WTC11 (cell line): ENCODE measurements around the gene TIGD1.
"Not testable (repeated sequence)": the region's sequence is repeated elsewhere in the genome, so short reads cannot be mapped to it uniquely, and the experiment has no call there.

Experiments used
- ERG ChIP-seq: fragments of 250-450 bp; sonication (Bioruptor Pico); IDR thresholded peaks from 2 replicates; pipeline ENCODE4 v1.8.0; 2021; ENCODE audit warnings: mild to moderate bottlenecking
- JUN ChIP-seq: sonication (generic); formaldehyde crosslinking; IDR thresholded peaks from 2 replicates; pipeline ENCODE4 v1.8.0; 2023; ENCODE audit warnings: mild to moderate bottlenecking, missing genetic modification reagents
- SOX15 ChIP-seq: fragments of 250-450 bp; sonication (Bioruptor Pico); IDR thresholded peaks from 2 replicates; pipeline ENCODE4 v1.9.0; 2021; ENCODE audit warnings: mild to moderate bottlenecking
- TF ChIP-seq, protein P1 (sequence below): fragments of 200-600 bp; IDR thresholded peaks from 2 replicates; pipeline ENCODE4 v1.8.0; 2022; ENCODE audit warnings: antibody characterized with exemption

DNA sequence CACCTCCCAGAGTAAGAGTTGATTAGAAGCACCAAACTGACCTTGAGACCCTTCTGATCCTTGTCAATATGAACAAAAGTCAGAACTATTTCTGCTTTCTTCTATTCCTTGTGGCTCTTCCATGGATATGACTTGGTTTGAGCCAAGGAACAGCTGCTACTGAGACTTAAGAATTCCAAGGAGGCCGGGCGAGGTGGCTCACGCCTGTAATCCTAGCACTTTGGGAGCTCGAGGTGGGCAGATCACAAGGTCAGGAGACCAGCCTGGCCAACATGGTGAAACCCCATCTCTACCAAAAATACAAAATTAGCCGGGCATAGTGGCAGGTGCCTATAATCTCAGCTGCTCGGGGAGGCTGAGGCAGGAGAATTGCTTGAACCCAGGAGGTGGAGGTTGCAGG, 20.1 kb upstream of the TIGD1 start:
- TF ChIP-seq ERG, SOX15, JUN (CRISPR knock-in tag): not testable (repeated sequence)
- TF ChIP-seq, protein P1, sequence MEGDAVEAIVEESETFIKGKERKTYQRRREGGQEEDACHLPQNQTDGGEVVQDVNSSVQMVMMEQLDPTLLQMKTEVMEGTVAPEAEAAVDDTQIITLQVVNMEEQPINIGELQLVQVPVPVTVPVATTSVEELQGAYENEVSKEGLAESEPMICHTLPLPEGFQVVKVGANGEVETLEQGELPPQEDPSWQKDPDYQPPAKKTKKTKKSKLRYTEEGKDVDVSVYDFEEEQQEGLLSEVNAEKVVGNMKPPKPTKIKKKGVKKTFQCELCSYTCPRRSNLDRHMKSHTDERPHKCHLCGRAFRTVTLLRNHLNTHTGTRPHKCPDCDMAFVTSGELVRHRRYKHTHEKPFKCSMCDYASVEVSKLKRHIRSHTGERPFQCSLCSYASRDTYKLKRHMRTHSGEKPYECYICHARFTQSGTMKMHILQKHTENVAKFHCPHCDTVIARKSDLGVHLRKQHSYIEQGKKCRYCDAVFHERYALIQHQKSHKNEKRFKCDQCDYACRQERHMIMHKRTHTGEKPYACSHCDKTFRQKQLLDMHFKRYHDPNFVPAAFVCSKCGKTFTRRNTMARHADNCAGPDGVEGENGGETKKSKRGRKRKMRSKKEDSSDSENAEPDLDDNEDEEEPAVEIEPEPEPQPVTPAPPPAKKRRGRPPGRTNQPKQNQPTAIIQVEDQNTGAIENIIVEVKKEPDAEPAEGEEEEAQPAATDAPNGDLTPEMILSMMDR, result not testable (repeated sequence)
